Stimulated activated CD4-positive, alpha-beta T cell treated with anti-CD3 and anti-CD28 coated beads, Interleukin-1b, Interleukin-23, amount 100 ng/mL, for 4 hours (primary cell): ENCODE measurements around the gene GRID1.

Experiments
- DNase-seq, 2 donors: peaks; one replicate each; pipeline ENCODE4 v3.0.0-alpha.2; 2020; ENCODE audit warnings: low read depth in 2 of 2

Gene GRID1

GRCh38 chr10:85655411-85655810 is 711.2 kb downstream of the GRID1 start:
- DNase-seq = no peak

GRCh38 chr10:85651497-85651882 is 715.1 kb downstream of the GRID1 start:
- no peak for DNase-seq

- no peak for DNase-seq
These were observed 715.7 kb downstream of the GRID1 start for GRCh38 chr10:85650791-85651496.

DNA sequence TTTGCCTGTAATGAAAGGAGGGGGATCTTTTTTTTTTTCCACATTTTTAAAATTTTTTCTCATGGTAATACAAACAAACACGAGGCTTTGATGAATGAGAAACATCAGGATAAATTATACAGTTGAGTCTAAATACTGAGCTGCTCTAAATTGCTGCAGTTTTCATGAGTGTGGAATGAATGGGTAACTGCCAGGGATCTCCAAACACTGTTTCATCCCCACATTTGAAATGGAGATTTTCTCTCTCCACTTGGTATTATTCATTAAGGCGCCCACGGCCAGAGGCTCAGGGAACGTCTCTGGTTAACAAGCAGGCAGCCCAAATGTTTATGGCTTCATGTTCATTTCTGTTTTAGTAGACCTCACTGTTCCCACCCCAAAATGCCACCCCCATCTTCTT is 717.1 kb downstream of the GRID1 start:
- DNase-seq = no peak

GRCh38 chr10:85648279-85648754 is 718.3 kb downstream of the GRID1 start:
- DNase-seq = no peak

- no peak for DNase-seq
These were observed 718.9 kb downstream of the GRID1 start for GRCh38 chr10:85647741-85648140.

GRCh38 chr10:85645926-85646711 is 720.5 kb downstream of the GRID1 start:
- no peak for DNase-seq

GRCh38 chr10:85645053-85645452 is 721.5 kb downstream of the GRID1 start:
- DNase-seq = no peak

DNA sequence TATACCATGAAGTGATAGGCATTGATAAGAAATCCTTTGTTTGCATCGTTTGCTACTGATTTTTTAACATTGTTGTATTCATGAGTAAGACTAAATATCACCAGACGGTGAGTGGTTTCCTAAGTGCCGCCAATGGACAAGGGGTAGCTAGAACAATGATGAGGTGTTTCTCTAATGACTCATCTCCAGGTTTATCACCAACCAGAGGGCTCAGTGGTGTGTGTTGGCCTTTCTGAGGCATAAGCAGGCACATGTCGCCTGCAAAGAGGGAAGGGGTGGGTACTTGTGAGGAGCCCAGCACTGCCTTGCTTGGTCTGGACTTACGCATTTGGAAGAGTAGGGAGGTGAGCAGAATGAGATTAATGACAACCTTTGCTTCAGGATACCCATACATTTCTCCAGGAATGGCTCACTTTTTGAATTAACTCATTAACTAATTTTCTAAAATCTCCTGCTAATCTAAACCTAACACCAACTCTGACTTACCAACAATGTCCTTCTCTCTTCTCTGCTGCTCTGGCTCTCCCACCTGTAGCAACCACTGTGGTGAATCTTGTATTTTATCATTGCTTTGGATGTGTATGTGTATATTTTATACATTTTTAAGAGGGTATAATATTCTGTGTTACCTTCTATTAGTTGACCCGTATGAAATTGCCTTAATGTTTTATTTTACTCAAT is 722.6 kb downstream of the GRID1 start:
- no peak for DNase-seq

- no peak for DNase-seq
These were observed 723.3 kb downstream of the GRID1 start for GRCh38 chr10:85643171-85643844.

GRCh38 chr10:85642421-85643170 is 724.0 kb downstream of the GRID1 start:
- DNase-seq = no peak

GRCh38 chr10:85642082-85642420 is 724.5 kb downstream of the GRID1 start:
- DNase-seq = no peak

DNA sequence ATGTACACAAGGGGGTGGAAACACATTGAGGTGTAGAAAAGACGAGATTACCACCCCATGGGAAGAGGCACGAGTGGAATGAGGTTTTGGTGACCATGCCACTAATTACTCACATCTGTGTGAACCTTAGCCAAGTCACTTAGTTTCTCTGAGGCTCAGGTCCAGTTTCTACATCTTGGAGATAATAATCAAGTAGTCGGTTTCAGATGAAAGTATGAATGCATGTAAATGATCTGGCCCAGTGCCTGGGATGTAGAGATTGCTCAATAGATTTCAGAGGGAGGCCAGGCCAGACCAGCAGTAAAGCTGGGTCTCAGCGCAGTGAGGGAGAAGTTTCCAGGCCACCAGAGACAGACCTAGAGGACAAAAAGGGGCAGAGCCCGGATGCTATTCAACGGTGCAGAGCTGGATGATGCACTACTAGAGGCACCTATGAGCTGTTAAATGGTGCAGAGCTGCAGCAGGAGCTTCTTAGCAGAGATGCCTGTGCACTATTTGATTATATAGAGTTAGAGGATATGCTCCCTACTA is 725.1 kb downstream of the GRID1 start:
- no peak for DNase-seq

- no peak for DNase-seq
These were observed 727.8 kb downstream of the GRID1 start for GRCh38 chr10:85638797-85639196.

- no peak for DNase-seq
These were observed 730.9 kb downstream of the GRID1 start for GRCh38 chr10:85635650-85636049.

DNA sequence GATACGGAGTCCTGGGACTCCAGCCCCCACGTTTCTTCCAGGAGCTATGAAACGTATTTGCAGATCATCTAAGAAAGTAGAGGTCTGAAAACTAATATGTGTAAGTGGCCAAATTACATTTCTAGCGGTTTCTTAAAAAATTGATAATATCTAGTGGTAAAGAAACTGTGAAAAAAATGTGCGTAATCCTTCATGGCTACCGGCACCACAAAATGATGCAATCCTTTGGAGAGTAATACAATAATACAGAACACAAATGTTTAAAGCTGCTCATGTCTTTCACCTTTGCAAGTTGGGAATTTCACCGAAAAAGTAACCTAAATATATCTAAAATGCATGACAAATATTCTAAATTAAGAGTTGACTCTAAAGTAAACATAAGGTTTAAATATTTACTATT is 742.1 kb downstream of the GRID1 start:
- DNase-seq = no peak

- no peak for DNase-seq
These were observed 742.8 kb downstream of the GRID1 start for GRCh38 chr10:85623758-85624157.

- DNase-seq = no peak
These were observed 743.3 kb downstream of the GRID1 start for GRCh38 chr10:85623342-85623741.

DNA sequence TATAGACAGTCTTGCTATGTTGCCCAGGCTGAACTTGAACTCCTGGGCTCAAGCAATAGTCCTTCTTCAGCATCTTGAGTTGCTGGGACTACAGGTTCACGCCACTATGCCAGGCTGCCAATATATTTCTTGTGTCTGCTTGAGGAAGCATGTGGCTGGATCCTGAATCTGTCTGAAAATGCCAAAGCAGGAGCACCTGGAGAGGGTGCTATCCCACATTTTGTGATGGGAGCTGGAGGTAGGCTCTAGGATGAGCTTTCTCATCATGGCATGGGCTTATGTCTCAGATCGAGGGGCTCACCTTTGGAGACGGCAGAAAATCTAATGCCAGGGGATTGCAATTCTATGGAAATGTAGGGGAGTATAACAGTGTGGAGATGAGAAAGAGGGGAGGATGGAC is 744.2 kb downstream of the GRID1 start:
- no peak for DNase-seq

- no peak for DNase-seq
These were observed 745.0 kb downstream of the GRID1 start for GRCh38 chr10:85621562-85621961.

- DNase-seq = no peak
These were observed 745.8 kb downstream of the GRID1 start for GRCh38 chr10:85620807-85621206.
